Measurements from ENCODE around the gene MRPL58.
A peak's percentile ranks its signal among the peaks of the same experiment; 100 is the strongest.
"Not testable (repeated sequence)": the region's sequence is repeated elsewhere in the genome, so short reads cannot be mapped to it uniquely, and the experiment has no call there.

Gene MRPL58

DNA sequence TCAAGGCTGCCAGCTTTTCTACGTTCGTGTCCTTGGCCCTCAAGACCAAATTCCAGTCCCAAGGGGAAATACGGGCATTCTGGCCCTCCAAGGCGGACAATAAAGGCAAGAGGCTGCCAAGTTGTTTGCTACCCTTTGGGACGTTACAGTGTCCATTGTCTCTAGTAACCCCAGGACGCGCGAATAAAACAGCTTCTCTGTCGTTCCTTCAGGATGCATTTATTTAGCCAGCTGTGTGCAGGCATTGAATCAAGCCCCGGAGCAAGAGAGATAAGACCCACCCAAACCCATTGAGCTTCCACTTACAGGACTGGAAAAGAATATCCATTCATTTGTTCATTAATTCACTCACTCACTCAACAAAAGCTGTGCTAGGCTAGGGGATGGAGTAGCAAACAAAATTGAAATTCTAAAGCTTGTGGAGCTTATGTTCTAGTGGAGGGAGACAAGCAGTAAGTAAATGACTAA is 656 bp downstream of the MRPL58 start:
- no peak for DNase-seq (ENCODE audit: low read depth in 2 of 2)

DNA sequence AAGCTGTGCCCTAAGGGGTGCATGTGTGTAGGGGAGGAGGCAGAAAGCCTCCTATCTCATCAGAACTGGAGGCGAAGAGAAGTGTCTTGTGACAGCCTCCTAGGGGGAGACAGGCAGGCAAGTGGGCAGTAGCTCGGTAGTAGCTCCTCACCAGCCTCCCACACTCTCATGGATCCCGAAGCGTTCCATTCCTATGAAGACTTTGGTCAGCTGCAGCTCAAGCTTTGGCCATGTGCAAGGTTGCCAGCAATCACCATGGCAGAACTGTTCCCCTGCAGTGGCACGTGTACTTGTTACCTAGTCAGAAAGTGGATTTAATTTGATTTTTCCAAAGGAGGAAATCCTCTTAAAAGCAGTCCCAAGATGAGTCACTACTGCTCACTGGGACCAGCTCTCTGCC is 6.7 kb downstream of the MRPL58 start:
- no peak for DNase-seq (ENCODE audit: low read depth in 2 of 2)

DNA sequence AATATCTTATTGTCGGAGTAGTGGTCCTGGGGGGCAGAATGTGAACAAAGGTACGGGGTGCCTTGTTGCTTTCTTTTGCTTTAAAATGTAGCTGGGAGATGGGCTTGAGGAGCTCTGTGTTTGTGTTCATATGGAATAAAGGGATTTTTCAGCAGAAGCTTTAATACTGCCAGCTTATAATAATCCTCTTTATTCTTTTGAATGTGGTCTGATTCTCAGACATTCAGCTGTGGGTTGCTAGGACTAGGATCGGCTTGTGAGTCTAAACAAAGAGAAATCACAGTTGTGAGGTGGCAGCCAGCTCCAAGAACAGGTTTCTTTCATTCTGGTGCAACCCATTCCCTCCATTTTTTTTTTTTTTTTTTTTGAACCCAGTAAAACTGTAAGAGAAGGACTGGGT is 7.2 kb downstream of the MRPL58 start:
- no peak for DNase-seq (ENCODE audit: low read depth in 2 of 2)

DNA sequence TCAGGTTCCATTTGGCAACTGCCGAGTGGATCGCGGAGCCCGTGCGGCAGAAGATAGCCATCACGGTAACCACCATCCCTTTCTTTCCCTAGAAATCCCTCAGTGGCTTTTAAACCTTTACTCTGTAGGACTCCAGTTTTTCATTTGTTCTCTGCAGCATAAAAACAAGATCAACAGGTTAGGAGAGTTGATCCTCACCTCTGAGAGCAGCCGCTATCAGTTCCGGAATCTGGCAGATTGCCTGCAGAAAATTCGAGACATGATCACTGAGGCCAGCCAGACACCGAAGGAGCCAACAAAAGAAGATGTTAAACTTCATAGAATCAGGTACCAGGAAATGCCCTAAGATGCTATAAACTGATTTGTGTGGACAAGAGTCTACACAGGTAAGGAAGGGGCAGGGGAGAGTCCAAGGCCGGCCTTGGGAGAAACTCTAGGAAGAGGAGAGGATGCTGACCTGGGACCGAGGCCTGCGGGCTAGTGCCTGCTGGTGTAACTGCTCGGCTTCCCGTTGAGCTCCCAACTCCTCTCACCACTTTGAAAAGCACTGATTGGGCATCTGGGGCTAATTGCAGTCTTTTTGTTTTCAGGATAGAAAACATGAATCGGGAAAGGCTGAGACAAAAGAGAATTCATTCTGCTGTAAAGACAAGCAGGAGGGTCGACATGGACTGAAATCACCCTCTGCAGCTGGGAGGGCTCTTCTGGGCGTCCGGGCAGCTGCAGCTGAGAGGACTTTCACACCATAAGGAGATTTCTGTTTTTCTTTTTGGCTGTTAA is 8.1 kb downstream of the MRPL58 start:
- no peak for DNase-seq (ENCODE audit: low read depth in 2 of 2)

DNA sequence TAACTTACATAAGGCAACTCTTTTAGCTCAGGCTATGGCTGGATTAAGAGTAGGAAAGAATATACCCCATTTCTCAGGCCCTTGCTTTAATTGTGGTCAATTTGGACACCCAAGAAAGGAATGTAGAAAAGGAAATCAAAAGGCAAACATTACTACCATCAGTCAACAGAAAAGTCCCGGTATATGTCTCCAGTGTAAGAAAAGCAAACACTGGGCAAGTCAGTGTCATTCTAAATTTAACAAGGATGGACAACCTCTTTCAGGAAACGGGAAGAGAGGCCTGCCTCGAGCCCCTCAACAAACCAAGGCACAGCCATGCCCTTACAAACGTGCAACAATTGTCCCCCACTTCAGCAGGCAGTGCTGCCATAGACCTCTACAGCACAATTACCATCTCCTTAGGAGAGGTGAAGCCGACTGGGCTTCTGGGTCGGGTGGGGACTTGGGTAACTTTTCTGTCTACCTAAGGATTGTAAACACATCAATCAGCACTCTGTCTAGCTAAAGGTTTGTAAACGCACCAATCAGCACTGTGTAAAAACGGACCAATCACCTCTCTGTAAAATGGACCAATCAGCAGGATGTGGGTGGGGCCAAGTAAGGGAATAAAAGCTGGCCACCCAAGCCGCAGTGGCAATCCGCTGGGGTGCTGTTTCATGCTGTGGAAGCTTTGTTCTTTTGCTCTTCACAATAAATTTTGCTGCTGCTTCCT is 12.4 kb downstream of the MRPL58 start:
- no peak for DNase-seq (ENCODE audit: low read depth in 2 of 2)

DNA sequence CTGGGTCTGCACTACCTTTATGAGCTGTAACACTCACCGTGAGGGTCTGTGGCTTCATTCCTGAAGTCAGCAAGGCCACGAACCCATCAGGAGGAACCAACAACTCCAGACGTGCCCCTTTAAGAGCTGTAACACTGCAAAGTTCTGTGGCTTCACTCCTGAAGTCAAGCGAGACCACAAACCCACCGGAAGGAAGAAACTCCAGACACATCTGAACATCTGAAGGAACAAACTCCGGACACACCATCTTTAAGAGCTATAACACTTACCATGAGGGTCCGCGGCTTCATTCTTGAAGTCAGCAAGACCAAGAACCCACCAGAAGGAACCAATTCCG is 12.9 kb downstream of the MRPL58 start:
- DNase-seq (ENCODE audit: low read depth in 2 of 2) = not testable (repeated sequence)

DNA sequence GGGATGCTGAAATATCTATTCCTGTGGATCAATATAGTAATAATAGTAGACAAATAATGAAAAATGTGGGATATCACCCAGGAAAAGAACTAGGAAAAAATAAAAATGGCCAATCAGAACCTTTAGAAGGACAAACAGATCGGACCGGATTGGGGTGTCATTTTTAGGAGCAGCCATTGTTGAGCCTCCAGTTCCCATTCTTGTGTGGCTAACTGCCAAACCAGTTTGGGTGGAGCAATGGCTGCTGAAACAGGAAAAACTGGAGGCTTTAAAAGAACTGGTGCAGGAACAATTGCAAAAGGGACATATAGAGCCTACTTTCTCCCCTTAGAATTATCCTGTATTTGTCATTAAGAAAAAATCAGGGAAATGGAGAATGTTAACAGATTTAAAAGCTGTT is 14.2 kb downstream of the MRPL58 start:
- not testable (repeated sequence) for DNase-seq (ENCODE audit: low read depth in 2 of 2)

DNA sequence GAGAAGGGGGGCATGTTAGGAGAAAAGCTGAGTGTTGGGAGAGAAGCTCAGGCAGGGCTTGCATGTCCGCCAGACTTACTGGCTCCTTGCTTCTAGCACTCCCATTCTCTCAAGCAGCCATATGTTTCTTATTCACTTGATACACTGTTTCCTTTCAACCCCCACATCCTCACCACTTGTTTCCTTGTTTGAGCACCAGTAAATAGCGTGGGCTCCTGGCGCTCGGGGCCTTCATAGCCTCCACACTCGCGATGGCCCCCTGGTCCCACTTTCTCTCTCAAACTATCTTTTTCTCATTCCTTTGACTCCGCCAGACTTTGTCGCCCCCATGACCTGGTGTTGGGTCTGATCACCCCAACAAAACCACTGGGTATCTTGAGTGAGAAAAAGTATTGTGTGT is 17.7 kb downstream of the MRPL58 start:
- no peak for DNase-seq (ENCODE audit: low read depth in 2 of 2)

DNA sequence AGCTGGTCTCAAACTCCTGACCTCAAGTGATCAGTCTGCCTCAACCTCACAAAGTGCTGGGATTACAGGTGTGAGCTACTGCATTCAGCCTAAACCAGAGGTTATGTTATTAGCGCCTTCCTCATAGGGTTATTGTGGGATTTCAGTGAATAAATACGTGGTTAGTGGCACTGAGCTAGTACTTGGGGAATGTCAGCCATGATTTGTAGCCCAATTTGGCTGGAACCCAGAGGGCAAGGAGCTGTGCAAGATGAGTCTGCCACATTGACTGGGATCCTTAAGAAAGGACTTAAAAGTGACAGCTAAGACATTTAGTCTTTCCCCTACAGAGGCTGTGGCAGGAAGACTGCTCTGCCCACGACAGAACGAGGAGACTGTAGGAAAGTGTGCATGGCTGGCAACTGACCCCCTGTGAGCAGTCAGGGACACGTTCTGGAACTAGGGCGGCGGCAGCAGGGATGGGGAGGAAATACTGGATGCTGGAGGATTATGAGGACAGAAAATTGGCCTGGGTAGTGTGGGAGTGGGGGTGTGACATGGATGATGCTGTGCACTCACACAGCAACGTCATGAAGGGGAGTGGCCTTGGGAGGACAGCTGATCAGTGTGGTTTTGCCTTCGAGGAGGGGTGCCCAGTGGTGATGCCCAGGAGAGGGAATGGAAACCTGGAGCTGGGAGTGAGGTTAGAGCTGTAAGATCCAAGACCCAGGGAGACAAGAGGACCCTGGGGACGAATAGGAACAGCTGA is 19.7 kb downstream of the MRPL58 start:
- DNase-seq (ENCODE audit: low read depth in 2 of 2) = peak; percentile 40 to 42

DNA sequence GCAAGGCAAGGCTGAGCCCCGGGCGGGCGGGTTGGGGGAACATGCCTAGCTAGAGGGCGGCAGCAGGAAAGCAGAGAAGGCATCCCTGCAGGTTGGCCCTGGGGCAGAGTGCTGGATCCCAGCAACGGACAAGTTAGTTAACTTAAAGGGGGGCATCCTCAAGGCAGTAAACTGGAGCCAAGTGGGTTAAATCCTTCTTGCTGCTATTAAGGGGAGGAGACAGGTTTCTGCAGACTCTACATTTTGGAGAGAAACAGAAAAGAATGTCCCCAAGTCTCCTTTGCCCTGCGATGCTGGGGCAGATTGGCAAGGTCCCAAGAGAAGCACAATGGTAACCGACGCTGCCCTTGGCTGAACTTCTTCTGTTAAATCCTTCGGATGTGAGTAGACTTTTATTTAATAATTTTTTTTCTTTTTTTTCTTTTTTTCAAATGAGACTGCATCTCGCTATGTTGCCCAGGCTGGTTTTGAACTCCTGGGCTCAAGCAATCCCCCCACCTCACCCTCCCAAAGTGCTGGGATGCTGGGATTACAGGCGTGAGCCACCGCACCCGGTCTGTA is 20.3 kb downstream of the MRPL58 start:
- no peak for DNase-seq (ENCODE audit: low read depth in 2 of 2)

DNA sequence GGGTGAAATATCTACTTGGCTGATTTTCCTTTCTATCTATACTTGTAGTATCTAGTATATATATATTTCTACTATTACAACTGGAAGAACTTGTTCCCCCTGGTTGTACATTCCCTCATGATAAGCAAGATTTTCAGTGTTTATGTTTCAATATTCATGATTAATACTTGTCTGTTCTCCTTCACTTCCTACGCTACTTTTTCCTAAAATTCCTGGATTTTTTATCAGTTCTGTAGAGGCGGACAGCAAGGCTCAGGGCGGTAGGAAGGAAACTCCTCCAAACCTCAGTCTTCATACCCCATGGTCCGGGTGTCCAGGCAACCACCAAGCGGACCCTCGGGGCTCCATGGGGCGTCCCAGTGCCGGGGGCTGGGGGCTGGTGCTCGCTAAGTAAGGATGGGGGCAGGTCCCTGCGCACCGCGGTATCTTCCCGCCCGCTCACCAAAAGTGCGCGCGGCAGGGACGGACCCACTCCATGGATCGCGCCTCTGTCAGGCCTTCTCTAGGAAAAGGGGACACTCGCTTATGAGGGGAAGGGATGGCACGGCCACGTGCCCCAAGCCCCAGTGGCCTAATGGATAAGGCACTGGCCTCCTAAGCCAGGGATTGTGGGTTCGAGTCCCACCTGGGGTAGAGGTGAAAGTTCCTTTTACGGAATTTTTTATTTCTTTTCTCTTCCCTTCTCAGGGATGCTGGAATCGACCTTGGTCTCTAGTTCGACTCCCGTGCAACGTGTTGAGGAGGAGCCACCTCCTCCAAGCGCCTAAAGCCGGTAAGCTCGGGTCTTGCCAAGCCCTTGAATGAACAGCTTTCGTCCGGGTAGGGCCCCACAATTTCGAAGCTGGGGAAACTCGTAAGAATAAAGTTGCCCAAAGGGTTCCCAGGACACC is 21.1 kb downstream of the MRPL58 start:
- DNase-seq (ENCODE audit: low read depth in 2 of 2) = peak; percentile 80 to 82

DNA sequence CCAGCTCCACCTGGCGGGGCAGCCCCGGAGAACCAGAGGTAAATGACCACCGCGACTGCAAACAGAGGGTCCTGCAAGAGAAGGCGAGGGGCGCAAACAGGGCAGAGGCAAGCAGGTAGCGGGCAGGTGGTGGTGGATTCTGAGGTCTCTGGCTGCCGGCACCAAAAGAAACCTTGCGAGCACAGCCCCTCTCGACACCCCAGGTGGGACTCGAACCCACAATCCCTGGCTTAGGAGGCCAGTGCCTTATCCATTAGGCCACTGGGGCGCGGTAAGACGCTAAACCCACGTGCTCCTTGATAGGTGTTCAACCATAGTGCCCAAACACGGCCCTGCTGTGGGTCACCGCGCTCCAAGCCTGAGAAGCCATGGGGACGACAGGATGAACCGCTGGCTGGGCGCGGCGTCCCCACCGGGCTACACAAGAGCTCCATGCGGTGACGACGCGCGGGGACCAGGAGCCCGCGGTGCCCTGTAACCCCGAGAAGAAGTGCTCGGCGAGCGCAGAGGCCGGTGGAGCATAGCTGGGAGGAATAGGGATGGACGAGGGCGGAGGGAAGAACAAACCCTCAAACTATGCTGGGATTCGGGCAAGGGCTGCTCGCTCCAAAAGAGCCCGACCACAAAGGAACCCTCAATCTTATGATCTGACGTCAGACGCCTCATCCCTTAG is 21.9 kb downstream of the MRPL58 start:
- peak; percentile 75 for DNase-seq (ENCODE audit: low read depth in 2 of 2)

DNA sequence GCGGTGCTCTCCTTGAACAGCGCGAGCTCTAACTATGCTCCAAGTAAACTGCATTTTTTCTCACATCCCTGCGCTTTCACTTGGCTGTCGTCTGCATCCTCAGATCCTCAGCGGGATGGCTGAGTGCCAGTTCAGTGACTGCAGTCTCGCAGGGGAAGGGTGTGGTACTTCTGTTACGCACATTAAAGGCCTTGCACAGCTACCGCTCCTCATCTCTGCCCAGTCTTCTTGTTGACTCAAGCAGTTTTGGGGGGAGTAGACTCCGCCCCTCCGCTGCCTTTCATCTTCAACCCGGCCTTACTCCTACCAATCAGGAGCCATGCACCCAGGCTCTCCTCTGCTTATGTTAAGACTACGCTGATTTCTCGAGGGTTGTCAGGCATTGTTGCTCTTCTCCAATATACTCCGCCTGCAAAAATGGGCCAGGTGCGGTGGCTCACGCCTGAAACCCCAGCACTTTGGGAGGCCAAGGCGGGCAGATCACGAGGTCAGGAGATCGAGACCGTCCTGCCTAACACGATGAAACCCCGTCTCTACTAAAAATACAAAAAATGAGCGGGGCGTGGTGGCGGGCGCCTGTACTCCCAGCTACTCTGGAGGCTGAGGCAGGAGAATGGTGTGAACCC is 24.3 kb downstream of the MRPL58 start:
- peak; percentile 26 to 36 for DNase-seq (ENCODE audit: low read depth in 2 of 2)

DNA sequence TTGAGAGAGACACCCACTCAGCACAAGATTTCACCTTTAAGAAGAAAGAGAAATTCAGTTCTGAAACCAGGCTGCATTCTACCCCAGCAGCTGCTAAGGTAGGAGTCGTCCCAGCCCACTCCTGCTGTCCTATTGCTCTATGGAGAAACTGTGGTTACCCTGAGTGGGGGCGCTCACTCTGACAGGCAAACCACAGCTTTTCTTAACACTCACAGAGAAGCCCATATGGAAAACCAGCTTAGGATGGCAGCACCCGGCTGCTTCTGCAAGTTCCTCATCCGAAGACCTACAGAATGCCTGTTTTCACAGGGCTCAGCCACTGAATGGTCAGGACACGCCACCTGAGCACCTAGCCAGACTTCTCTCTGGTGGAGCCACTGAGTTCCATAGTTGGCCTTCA is 26.8 kb downstream of the MRPL58 start:
- DNase-seq (ENCODE audit: low read depth in 2 of 2) = no peak

DNA sequence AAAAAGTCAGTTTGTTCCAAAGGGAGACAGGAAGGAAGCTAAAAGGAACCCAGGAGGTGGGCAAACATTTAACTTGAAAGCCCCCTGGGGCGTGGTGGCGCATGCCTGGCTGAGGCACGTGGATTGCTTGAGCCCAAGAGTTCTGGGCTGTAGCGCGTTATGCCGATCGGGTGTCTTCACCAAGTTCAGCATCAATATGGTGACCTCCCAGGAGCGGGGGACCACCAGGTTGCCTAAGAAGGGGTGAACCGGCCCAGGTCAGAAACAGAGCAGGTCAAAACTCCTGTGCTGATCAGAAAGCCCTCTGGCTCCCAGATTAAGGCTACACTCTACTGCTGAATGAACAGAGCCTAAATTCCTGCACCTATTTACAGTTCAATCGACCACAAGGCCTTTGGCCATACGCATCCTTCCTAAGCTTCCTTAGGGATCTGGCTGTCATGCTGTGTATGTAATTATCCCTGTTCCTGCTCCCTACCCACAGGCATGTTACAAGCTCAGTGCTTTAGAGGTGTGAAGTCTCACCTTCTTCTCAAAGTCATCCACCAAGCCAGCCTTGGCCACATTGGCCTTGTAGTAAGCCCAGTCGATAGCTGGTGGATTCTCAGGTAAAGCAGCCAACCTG is 29.3 kb downstream of the MRPL58 start:
- no peak for DNase-seq (ENCODE audit: low read depth in 2 of 2)

DNA sequence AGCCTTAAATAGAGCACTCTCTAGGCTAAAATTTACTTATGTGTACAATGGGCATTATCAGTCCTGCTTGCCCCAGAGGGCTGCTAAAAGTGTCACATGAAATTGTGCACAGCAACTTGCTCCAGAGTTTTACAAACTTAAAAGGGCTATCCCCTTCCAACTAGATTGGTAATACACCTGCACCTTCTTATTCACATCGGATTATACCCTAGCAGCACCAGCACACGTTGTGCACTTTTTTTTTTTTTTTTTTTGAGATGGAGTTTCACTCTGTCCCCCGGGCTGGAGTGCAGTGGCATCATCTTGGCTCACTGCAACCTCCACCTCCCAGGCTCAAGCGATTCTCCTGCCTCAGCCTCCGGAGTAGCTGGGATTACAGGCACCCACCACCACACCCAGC is 31.3 kb downstream of the MRPL58 start:
- not testable (repeated sequence) for DNase-seq (ENCODE audit: low read depth in 2 of 2)

DNA sequence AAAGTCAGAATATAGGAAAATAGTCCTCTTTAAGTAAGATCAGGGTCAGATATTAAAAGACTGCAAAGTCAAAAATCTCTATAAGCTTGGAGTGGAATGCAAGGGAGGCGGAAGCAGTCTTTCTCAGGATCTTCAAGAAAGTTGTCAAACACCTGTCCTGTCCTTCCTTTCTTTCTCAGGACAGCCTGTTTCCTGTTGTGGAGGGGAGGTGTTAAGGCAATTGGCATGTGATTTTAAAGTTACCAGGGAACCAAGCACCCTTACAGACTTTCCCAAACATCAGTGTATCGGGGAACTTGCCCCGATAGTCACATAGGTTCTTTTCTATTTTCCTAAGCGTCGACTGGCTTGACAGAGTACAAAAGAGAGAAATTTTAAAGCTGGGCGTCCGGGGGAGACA is 32.2 kb downstream of the MRPL58 start:
- DNase-seq (ENCODE audit: low read depth in 2 of 2) = no peak

DNA sequence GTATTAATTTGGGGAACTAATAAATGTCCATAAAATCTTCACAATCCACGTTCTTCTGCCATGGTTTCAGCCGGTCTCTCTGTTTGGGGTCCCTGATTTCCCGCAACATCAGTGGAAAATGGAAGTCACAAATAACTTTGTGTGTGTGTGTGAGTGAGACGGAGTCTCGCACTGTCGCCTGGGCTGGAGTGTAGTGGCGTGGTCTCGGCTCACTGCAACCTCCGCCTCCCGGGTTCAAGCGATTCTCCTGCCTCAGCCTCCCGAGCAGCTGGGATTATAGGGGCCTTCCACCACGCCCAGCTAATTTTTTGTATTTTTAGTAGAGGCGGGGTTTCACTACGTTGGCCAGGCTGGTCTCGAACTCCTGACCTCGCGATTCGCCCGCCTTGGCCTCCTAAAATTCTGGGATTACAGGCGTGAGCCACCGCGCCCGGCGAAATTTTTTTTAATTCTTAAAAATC is 33.5 kb downstream of the MRPL58 start:
- not testable (repeated sequence) for DNase-seq (ENCODE audit: low read depth in 2 of 2)

DNA sequence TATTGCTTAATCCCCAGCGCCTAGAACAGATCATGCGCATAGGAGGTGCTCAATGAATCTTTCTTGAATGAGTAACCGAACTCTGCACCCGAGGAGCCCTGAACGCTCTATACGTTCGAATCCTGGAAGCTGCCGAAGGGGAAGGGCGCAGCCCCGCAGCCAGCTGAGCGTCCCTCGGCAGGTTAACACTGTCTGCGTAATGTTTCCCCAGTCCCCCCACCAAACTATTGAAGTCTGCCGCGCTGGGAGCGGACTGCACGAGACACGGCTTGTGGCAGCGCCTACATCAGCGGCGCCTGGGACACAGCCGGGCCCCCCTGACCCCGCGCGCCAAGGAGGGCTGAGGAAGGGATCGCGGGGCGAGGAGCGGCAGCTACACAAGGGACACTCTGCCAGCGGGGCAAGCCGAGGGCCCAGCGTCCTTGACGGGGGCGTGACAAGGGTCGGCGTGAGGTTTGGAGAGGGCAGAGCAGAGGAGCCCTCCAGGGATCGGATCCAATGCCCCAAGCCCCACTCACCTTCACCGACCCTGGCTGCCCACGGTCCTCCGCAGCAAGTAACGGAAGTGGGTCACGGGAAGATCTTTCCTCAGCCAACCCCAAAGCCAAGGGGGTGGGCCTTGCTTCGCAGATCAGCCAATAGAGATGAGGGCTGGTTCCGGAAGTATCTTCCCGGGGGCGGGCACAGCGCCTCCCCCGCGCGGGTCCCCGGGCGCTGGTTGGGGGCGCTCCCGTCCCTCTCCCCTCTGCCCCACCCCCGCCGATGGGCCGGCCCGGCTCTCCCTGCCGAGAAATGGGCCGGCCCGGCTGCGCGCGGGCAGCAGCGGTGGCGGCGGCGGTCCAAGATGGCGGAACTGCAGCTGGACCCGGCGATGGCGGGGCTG is 34.2 kb downstream of the MRPL58 start, which contains the start of the genes ATP5PD and KCTD2:
Gene ATP5PD (minus strand): TSS at position 563 of the 883 bp plus-strand sequence. CDS start 4,319 bp downstream, outside the sequence.
Gene KCTD2 (plus strand): TSS at position 819 of the 883 bp plus-strand sequence. CDS start 26 bp downstream, at position 845.
- DNase-seq (ENCODE audit: low read depth in 2 of 2) = peak; percentile 90 to 93
